GM10266 (cell line): Measurements from ENCODE around the gene GIMAP2.

ENCODE experiments used
- DNase-seq: peaks from one replicate; pipeline ENCODE4 v3.0.0; 2012; ENCODE audit errors: extremely low spot score
- TF ChIP-seq, protein P1 (sequence below): IDR thresholded peaks from 2 replicates; pipeline ENCODE4 v1.5.1; 2012; ENCODE audit warnings: mild to moderate bottlenecking, low read depth; ENCODE audit not compliant: control insufficient read depth, insufficient read depth; ENCODE audit errors: missing control alignments

GIMAP2 gene

DNA sequence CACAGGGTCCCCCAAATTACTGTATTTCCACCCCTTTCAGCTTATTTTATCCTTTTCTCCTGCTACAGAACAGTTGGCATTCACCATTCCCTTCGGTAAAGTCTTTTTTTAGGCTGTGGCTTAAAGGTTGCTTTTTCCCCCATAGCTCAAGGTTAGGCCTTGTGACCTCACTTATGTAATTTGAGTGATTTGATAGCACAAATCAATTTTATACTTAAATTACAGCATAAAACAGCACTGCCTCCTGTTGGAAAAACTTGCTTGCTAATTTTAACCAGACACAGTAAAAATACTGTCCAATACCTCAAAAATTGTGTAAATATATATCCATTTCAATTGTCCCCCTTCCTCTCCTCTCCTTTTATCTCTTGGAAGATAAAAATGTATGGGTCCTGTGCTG is 38.0 kb downstream of the GIMAP2 start:
- no peak for DNase-seq
- TF ChIP-seq, protein P1, sequence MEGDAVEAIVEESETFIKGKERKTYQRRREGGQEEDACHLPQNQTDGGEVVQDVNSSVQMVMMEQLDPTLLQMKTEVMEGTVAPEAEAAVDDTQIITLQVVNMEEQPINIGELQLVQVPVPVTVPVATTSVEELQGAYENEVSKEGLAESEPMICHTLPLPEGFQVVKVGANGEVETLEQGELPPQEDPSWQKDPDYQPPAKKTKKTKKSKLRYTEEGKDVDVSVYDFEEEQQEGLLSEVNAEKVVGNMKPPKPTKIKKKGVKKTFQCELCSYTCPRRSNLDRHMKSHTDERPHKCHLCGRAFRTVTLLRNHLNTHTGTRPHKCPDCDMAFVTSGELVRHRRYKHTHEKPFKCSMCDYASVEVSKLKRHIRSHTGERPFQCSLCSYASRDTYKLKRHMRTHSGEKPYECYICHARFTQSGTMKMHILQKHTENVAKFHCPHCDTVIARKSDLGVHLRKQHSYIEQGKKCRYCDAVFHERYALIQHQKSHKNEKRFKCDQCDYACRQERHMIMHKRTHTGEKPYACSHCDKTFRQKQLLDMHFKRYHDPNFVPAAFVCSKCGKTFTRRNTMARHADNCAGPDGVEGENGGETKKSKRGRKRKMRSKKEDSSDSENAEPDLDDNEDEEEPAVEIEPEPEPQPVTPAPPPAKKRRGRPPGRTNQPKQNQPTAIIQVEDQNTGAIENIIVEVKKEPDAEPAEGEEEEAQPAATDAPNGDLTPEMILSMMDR: no peak

DNA sequence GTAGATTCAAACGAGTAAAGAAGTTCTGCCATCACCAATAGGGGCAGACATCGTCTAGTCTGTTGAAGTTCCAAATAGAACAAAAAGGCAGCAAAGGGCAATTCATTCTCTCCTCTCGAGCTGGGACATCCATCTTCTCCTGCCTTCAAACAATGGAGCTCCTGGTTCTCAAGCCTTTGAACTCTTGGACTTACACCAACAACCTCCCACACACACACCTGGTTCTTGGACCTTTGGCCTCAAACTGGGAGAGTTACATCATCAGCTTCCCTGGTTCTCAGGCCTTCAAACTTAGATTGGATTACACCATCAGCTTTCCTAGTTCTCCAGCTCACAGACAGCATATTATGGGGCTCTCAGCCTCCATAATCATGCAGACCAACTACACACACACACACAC is 41.9 kb downstream of the GIMAP2 start:
- no peak for DNase-seq
- TF ChIP-seq, protein P1: no peak

DNA sequence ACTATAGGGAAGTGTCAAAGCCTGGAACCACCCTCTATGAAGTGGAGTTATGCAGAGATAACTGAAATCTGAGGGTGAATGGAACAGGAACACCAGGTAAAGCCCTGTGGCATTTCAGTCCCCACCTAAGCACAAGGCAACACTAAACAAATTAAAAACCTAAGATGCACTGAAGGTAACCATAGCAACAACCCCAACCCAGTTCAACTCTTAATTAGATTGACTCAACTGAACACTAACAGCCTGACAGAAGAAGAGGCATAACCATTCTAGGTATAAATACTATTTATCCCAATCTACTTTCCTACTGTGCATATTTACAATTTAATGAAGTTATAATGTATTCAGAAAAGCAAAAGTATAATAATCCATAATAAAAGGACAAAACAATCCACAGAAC is 42.5 kb downstream of the GIMAP2 start:
- TF ChIP-seq, protein P1: no peak
- no peak for DNase-seq

DNA sequence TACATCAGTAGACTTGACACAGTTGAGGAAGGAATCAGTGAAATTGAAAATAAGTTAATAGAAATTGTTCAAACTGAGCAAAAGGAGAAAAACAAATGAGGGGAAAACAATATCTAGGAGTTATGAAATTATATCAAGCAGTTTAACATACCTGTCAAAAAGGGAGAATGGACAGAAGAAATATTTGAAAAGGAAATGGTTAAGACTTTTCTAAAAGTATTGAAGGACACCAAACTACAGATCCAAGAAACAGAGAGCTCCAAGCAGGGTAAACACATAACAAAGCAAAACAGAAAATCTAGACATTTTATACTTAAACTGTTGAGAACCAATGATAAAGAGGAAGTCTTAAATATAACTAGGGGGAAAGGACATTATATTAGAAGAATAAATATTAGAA is 43.1 kb downstream of the GIMAP2 start:
- no peak for DNase-seq
- TF ChIP-seq, protein P1: no peak

DNA sequence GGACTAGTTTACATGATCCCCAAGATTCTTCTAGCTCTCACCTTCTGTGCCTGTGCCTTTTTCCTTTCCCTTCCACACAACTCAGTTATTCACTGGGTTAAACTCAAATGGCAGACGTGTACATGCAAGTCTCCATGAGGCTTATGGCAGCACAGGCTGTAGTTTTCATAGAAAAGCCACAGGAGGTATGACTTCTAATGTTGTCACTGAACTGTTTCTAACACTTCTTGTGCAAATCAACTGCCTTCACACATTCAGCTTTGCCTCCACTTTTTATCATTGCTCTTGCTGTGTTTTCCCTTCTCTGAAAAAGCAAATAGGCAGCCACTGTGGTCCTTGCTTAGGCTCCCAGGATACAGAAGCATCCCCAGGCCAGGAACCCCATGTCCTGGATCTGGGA is 46.4 kb downstream of the GIMAP2 start:
- DNase-seq: no peak
- TF ChIP-seq, protein P1: no peak

- DNase-seq: no peak
These were observed 47.4 kb downstream of the GIMAP2 start for GRCh38 chr7:150732786-150733481.

GRCh38 chr7:150733482-150734095 is 48.1 kb downstream of the GIMAP2 start:
- TF ChIP-seq, protein P1: no peak
- no peak for DNase-seq

More at GRCh38 chr7:150732786-150733481, 47.4 kb downstream of the GIMAP2 start:
- TF ChIP-seq, protein P1: no peak
